HG02840 (cell line): ENCODE data around the gene ABCG1.

Experiments
- ATAC-seq: cut with Tn5 transposase; IDR thresholded peaks from one replicate; pipeline ENCODE4 v1.9.1; 2021; ENCODE audit warnings: mild to moderate bottlenecking, moderate library complexity, moderate number of reproducible peaks; ENCODE audit not compliant: unreplicated experiment, low FRiP score

Gene ABCG1

DNA sequence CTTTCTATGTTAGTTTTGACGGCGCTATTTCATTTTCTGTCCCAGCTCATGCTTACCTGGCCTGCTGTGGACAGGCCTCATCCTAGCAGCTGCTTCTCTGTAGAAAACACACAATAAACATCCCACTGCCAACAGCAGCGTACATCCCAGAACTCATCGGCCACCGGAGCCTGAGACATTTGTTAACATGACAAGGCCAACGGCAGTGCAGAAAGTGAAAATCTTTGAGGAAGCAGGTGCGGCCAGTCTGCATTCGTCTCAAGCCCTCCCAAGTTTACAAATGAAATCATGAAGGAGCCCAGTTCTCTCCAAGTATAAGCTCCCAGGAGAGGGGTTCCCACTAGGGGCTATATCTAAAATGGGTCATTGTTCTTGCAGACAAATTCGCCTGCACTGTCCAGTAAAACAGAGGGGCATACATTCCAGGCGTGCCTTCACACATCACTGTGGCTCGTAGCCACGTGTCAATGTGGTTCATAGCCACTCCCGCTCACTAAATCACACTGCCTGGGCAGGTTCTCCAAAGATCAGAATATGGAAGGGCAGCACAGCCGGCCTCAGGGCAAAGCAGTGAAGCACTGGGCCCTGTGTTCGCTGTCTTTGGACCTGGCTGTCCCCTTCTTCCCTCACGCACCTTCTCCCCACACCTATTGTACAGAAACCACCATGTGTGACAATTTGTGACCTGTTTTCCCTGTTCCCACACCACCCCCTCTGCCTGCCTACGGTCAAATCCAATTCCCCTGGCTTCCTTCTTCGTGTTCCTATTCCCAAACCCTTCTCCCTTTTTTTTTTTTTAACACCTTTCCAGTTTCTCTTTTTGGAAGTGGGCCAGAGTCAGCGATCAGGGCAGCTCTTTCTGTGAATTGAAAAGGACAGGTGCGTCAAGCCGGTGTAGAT, 27.0 kb upstream of the ABCG1 start:
- ATAC-seq: no peak

GRCh38 chr21:42193131-42193671, 25.7 kb upstream of the ABCG1 start:
- ATAC-seq: no peak

DNA sequence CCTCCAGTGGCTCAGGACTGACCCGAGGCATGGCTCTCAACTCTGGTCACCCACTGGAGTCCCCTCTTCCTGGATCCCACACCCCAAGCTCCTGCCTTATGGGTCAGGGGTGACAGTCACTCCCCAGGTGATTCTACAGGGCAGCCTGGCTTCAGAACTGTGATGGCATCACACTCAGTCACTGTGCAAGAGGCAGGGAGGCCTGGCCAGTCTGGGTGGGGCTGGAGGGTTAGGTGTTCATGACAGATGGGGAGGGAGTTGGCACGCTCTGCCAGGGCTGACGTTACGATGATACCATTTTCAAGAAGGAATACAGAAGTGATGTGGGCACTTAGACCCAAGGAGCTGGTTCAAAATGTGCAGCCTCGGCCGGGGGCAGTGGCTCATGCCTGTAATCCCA, 25.2 kb upstream of the ABCG1 start:
- ATAC-seq: no peak

GRCh38 chr21:42194863-42195262, 24.1 kb upstream of the ABCG1 start:
- ATAC-seq: no peak

DNA sequence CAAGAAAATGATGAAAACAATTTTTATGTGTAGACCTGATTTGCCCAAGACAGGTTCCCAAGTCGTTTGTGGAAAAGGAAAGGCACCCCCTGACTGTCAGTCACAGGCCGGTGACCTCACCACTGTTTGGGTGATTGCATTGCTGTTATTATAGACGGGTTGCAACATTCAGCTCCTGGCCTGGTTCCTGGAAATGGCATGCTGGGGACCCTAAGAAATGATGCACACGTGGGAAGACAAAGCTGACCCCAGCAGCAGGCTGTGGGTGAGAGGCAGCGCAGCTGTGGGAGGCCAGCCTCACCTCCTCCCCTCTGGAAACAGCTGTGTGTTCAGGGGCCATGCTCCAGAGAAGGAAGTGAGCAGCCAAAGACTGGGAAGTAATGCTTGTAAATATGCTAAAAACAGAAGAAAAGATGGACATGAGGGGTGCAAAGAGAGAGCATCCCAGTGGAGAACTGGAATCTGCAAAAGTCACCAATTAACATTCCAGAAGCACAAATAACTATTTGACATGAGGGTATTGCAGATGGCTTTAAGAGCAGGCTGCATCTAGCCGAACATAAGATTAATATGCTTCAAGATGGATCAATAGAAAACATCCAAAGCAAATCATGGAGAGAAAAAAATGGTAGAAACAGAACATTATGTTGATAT, 23.4 kb upstream of the ABCG1 start:
- ATAC-seq: no peak

DNA sequence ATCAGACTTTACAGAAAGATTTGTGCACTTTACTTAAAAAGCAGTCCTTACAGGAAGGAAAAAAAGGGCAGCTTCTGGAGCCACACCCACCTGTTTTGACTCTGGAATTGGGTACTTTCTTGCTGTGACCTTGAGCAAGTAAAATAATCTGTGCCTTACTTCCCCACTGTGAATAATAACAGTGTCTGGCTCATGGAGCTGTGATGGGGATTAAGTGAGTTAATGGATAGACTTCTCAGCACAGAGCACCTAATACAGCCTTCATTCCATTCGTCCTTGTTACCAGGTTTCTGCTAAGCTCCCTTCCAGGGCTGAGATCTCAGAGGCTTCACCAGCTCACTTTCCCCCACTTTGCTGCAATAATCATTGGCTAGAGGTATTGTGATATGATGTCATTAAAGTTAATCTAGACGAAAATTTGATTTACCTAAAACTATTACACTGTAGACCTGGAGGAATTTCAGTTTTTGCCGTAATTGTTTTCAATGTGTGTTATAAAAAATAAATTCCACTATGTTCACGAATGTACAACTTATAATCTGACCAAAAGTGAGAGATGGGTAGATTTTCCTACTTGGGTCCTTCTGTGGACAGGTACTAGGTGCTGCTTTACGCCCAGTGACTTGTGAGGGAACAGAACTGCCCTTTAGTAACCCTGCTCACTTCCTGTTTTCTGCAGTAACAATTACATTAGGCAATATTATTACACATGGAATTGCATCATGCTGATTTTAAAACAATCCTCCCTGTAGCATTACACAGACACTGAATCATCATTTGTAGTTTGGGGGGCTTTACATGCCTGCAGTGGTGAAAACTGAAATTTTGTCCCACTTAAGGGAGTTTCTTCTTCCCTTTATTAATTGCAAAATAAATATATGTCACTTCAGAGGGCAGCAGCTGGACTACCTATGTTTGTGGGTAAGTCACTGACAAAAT, 19.7 kb upstream of the ABCG1 start:
- no peak for ATAC-seq

- ATAC-seq: no peak
These were observed 19.0 kb upstream of the ABCG1 start for GRCh38 chr21:42199868-42200463.

DNA sequence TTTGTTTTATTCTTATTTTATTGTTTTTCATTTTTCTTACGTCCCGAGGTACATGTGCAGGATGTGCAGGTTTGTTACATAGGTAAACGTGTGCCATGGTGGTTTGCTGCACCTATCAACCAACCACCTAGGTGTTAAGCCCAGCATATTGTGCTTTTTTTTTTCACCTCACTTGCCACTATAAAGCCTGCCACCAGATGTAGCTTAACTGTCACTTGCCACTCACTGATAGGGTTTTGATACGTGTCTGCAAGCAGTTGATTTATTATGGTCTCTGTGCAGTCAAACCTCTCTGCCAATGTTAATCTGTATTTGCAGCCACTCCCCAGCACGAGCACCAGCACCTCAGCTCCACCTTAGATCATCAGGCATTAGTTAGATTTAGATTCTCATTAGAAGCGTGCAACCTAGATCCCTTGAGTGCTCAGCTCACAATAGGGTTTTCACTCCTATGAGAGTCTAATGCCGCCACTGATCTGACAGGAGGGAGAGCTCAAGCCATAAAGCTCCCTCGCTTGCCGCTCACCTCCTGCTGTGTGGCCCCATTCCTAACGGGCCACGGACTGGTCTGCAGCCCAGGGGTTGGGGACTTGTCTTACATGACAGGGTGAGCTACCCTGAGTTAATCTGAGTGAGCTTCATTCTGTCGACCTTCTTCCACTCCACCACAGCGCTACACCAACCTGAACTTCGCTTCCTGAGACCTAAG, 17.9 kb upstream of the ABCG1 start:
- no peak for ATAC-seq

DNA sequence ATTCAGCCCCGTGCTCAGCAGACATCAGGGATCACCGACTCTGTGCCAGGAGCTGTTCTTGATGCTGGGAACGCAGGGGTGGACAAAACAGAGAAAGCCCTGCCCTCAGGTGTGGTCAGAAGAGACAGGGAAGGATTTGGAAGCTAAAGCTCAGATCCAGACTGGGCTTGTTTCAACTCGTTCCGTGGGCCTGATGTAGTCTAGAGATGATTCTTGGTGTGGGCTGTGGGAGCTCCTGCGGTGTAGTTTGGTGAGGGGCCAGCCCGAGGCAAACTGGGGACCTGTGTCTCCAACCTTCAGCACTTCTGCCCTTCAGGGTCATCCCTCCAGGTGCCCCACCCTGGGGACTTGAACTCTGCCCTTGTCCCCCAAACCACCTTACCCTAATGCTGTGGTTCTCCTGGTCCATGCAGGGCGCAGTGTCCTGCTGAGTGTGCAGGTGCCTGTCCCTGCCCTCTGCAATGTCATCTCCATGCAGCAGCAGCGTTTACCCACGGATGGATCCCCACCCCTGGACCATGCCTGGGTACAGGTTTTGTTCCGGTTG, 17.3 kb upstream of the ABCG1 start:
- no peak for ATAC-seq

DNA sequence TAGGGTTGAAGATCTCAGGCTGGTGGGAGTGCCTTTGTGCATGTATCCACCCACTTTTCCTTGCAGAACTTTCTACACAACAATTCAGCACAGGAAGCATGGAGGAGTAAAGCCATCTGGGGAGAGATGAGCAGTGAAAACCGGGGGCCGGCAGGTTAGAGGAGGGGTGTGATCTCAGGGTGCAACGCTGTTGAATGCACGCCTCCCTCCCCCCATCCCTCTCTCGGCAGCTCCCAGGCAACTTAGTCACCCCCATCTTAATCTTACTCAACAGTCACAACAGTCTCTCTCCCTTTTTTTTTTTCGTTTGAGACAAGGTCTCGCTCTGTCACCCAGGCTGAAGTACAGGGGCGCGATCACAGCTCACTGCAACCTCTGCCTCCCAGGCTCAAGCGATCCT, 16.6 kb upstream of the ABCG1 start:
- ATAC-seq: no peak

- no peak for ATAC-seq
These were observed 15.6 kb upstream of the ABCG1 start for GRCh38 chr21:42203321-42203720.

GRCh38 chr21:42203936-42204335, 15.0 kb upstream of the ABCG1 start:
- ATAC-seq: no peak

- no peak for ATAC-seq
These were observed 11.5 kb upstream of the ABCG1 start for GRCh38 chr21:42207426-42207825.

- ATAC-seq: no peak
These were observed 10.9 kb upstream of the ABCG1 start for GRCh38 chr21:42208036-42208435.

DNA sequence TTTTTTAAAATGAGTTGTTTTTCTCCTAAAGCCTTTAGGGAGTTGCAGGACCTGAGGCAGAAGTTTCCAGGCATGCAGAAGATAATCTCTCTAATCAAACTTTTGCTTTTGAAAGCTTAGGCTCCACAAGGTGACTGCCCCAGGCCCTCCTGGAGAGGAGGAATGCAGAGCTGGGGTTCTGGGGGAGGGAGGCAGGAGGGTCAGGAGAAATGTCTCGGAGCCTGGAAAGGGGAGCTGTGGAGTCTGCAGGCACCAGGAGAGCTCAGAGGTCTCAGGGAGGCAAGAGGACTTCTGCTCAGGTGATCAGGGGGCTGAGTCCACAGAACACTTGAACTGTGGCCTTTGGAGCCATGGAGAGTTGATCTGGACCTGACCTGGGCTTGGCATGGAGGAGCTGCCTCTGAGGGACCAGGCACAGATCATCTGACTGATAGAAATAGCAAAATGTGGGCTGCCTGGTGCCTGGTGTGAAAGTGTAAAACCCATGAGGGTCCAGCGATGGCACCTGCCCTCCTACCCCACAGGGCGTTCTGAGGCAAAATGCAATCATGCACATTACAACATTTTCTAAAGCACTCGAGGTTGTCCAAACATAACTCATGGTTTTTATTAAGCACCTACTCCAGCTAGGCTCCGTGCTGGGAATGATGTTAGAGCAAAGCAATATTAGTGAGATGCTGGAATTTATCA, 10.0 kb upstream of the ABCG1 start:
- no peak for ATAC-seq

GRCh38 chr21:42209801-42210479, 9.0 kb upstream of the ABCG1 start:
- no peak for ATAC-seq

GRCh38 chr21:42212266-42212665, 6.7 kb upstream of the ABCG1 start:
- no peak for ATAC-seq

DNA sequence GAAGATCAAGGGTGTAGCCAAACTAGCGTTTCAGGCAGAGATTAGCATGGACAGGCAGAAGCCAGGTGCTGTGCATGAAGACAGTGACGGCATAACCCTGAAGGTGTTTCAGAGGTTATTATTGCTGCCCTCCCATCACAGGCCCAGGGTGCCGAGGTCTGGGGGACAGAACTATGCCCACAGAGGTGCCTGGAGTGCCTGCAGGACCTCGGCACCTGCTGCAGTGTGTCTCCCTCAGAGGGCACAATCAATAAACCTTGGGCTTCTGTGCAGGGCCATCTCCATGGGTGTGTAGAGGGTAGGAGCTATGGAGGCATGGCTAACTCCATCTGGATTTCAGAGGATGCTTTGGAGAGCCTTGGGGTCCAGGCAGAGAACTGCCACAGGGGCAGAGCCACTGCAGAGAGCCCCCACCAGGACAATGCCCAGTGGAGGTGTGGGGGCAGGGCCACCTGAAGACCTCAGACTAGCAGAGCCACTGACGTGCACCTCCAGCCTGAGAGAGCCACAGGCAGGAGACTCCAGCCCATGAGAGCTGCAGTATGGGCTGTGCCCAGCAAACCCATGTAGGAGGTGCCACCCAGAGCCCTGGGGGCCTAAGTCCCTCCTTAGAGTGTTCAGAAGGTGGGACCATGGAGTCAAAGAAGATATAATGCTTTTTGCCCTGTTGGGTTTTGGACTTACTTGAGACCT, 5.7 kb upstream of the ABCG1 start:
- no peak for ATAC-seq
